Measurements from ENCODE around the gene TBXA2R. TPM values are rescaled to one million over a fixed set of nuclear protein-coding genes. Genes with fewer than 3 reads are reported as not detected.

TBXA2R gene
- total and polyA plus RNA-seq, 2 of the 8 experiments (the other 6 are each of a cell fraction or from before 2014, with no cell fraction given): 0.39 to 0.50 TPM

DNA sequence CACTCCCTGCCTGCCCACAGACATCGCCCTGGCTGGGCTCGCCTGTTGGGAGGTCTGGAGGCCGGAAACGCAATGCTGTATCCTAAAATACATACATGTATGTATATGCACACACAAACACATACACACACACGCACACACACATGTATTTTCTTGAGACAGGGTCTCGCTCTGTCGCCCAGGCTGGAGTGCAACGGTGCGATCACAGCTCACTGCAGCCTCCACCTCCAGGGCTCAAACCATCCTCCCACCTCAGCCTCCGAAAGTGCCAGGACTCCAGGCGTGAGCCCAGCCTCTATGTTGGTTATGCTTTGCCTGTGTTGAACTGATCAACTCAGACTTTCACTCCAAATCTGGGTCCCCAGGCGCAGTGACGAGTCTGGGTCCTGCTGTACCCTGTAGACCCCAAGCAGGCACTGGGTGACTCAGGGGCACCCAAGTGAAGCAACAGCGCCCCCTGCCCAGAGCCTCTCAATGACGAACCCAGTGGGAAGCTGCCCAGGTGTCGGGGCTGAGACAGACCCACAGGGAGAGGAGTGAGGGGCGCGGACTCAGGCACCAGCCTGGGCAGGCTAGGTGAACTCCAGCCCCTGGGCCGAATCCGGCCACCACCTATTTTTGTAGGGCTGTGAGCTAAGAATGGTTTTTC, 47.3 kb upstream of the TBXA2R start:
- no peaks in the 10 kb centered on the region for H3K27me3 ChIP-seq (replicated peaks in 1 of 4; ENCODE audit: control insufficient read depth in 3 of 4, extremely low read depth in 1 of 4, insufficient read depth in 3 of 4, low read length in 3 of 4)
- ChIA-PET CTCF (ENCODE audit: partially characterized antibody) (interaction anchor here (0.6 to 3.9 kb wide), 19 partner anchors 8 to 227 kb away, joined by 3 to 25 read pairs (median 4); partner anchors contain the start of genes MFSD12 and TEKTIP1), POLR2A (ENCODE audit: partially characterized antibody) (interaction anchor here (0.6 kb wide), 3 partner anchors 18 to 133 kb away, joined by 3 to 4 read pairs (median 4); no protein-coding TSS in a partner anchor)
- no peak overlapping the region for H3K27ac ChIP-seq (ENCODE audit: low read depth, low read length)
- no peaks in the 10 kb centered on the region for H3K23me2 ChIP-seq (ENCODE audit: low read depth, low read length)
- WGBS, 2 experiments (ENCODE audit: extremely low coverage in 1 of 2, insufficient coverage in 1 of 2, insufficient read length in 1 of 2, insufficient replicate concordance in 2 of 2, low coverage in 1 of 2, low lambda C conversion rate in 2 of 2, missing lambda C conversion rate in 1 of 2): 93% methylated on average over 20 of the region's 20 CpGs; no CpG with 5 or more reads in 1 of the 2 experiments
- no peak overlapping the region for H2AK5ac ChIP-seq (ENCODE audit: low read depth, low read length)
- no peak overlapping the region for H3K4ac ChIP-seq (replicated peaks; ENCODE audit: insufficient read length, low read depth, low read length)
- no peak overlapping the region for H2BK20ac ChIP-seq (ENCODE audit: low read length)
- no peaks in the 10 kb centered on the region for H3K9me3 ChIP-seq (ENCODE audit: insufficient read depth in 2 of 2, low read depth in 1 of 2, low read length in 1 of 2)
- no peak overlapping the region for H2BK15ac ChIP-seq (ENCODE audit: low read length)
- TF ChIP-seq RAD21 (IDR thresholded peaks at IDR 0.05 in 1 of 2, conservative IDR thresholded peaks at IDR 0.05 in 1 of 2; ENCODE audit: low read depth in 2 of 2, low read length in 2 of 2) (peak; percentile 28 to 41; a peak in 3 of 4 replicates), EP300 (IDR thresholded peaks at IDR 0.05; ENCODE audit: borderline replicate concordance in 1 of 2, low read depth in 2 of 2, low read length in 2 of 2) (no peak)
- TF ChIP-seq, protein P1, sequence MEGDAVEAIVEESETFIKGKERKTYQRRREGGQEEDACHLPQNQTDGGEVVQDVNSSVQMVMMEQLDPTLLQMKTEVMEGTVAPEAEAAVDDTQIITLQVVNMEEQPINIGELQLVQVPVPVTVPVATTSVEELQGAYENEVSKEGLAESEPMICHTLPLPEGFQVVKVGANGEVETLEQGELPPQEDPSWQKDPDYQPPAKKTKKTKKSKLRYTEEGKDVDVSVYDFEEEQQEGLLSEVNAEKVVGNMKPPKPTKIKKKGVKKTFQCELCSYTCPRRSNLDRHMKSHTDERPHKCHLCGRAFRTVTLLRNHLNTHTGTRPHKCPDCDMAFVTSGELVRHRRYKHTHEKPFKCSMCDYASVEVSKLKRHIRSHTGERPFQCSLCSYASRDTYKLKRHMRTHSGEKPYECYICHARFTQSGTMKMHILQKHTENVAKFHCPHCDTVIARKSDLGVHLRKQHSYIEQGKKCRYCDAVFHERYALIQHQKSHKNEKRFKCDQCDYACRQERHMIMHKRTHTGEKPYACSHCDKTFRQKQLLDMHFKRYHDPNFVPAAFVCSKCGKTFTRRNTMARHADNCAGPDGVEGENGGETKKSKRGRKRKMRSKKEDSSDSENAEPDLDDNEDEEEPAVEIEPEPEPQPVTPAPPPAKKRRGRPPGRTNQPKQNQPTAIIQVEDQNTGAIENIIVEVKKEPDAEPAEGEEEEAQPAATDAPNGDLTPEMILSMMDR (IDR thresholded peaks at IDR 0.05; ENCODE audit: control extremely low read depth in 1 of 3, insufficient read depth in 1 of 3, low read depth in 1 of 3, low read length in 3 of 3): peak; percentile 26 to 50 (median 38)
- H2AFZ ChIP-seq (ENCODE audit: low read length): no peak overlapping the region
- no peak overlapping the region for H4K5ac ChIP-seq (ENCODE audit: insufficient read length, low read depth, low read length)
- H4K20me1 ChIP-seq (replicated peaks in 1 of 2; ENCODE audit: control insufficient read depth in 1 of 2, insufficient read depth in 2 of 2, low read length in 2 of 2): peaks cover 3 to 16% of the 10 kb centered on the region in 2 experiments
- no peak overlapping the region for H3K4me2 ChIP-seq (ENCODE audit: insufficient read depth in 1 of 2, low read depth in 2 of 2, low read length in 2 of 2)
- no peaks in the 10 kb centered on the region for H3K79me2 ChIP-seq (ENCODE audit: control insufficient read depth in 1 of 2, insufficient read depth in 2 of 2, low read length in 2 of 2)
- no peak overlapping the region for H3K18ac ChIP-seq (ENCODE audit: extremely low read depth, low read length)
- no peak overlapping the region for H3K14ac ChIP-seq (ENCODE audit: insufficient read length)
- no peak overlapping the region for H3K4me3 ChIP-seq (ENCODE audit: extremely low read depth in 1 of 4, insufficient read depth in 2 of 4, low read depth in 3 of 4, low read length in 4 of 4)
- H3K56ac ChIP-seq (replicated peaks; ENCODE audit: insufficient read length, low read depth, low read length): no peak overlapping the region
- no peak overlapping the region for H2BK12ac ChIP-seq (ENCODE audit: low read depth, low read length)
- peaks cover 0 to 25% (median 7%) of the 10 kb centered on the region in 4 experiments; a peak in 5 of 8 replicates for H3K36me3 ChIP-seq (ENCODE audit: control insufficient read depth in 2 of 4, insufficient read depth in 4 of 4, low read length in 3 of 4)
- no peak overlapping the region for H4K91ac ChIP-seq (replicated peaks; ENCODE audit: insufficient read length, low read length)
- no peak overlapping the region for H3K23ac ChIP-seq (ENCODE audit: insufficient read length)
- no peak overlapping the region for H2BK120ac ChIP-seq (replicated peaks; ENCODE audit: low read depth, low read length)
- no peak for FAIRE-seq
- H4K8ac ChIP-seq (ENCODE audit: extremely low read depth, insufficient read depth, low read length): no peak overlapping the region
- peak in 1 of 2 experiments; percentile 57 for DNase-seq (ENCODE audit: low read depth in 1 of 2, low spot score in 2 of 2)
- H3K9ac ChIP-seq (replicated peaks in 1 of 4; ENCODE audit: extremely low read depth in 1 of 4, low read depth in 3 of 4, low read length in 3 of 4): no peak overlapping the region
- no peaks in the 10 kb centered on the region for H3K4me1 ChIP-seq (replicated peaks in 1 of 4; ENCODE audit: control insufficient read depth in 3 of 4, insufficient read depth in 4 of 4, low read length in 3 of 4)
- H2BK5ac ChIP-seq (ENCODE audit: low read depth, low read length): no peak overlapping the region
- H3K79me1 ChIP-seq (ENCODE audit: low read depth, low read length): no peaks in the 10 kb centered on the region
